GM18505 (cell line): ENCODE measurements around the gene UHMK1.
"Not testable (repeated sequence)": the region's sequence is repeated elsewhere in the genome, so short reads cannot be mapped to it uniquely, and the experiment has no call there.

Source experiments
- ATAC-seq: cut with Tn5 transposase; IDR thresholded peaks from one replicate; pipeline ENCODE4 v1.9.1; 2021; ENCODE audit not compliant: unreplicated experiment
- POLR2A ChIP-seq: IDR thresholded peaks from 4 replicates; pipeline ENCODE4 v1.6.1; 2011; ENCODE audit warnings: borderline replicate concordance; ENCODE audit not compliant: insufficient read depth, insufficient read length; ENCODE audit errors: extremely low read depth

UHMK1 gene

GRCh38 chr1:162561616-162562469, 64.2 kb downstream of the UHMK1 start, which contains the start of gene UAP1:
UAP1 (plus strand) TSS chr1:162561722; CDS start chr1:162566069, 4,347 bp downstream.
- peak; percentile 30 for ATAC-seq
- TF ChIP-seq POLR2A = peak; percentile 29

GRCh38 chr1:162562470-162562828, 64.8 kb downstream of the UHMK1 start:
- no peak for ATAC-seq

DNA sequence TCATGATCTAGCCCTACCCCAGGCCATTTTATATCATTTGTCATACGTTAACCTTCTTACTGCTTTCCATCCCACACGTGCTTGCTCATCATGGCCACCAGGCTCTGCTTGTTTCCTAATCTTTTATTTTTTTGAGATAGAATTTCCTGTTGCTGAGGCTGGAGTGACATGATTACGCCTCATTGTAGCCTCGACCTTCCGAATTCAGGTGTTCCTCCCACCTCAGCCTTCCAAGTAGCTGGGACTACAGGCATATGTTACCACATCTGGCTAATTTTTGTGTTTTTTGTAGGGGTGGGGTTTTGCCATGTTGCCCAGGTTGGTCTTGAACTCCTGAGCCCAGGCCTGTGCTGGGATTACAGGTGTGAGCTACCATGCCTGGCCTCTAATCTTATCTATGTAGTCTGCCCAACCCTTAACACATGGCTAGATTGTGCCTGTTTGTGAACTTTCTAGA, 67.2 kb downstream of the UHMK1 start:
- no peak for ATAC-seq
- no peak for TF ChIP-seq POLR2A

More at GRCh38 chr1:162562470-162562828, 64.8 kb downstream of the UHMK1 start:
- no peak for TF ChIP-seq POLR2A

GRCh38 chr1:162565460-162565859, 67.8 kb downstream of the UHMK1 start:
- no peak for TF ChIP-seq POLR2A
- ATAC-seq = no peak

- TF ChIP-seq POLR2A = no peak
- no peak for ATAC-seq
Observed at GRCh38 chr1:162566870-162567269, 69.3 kb downstream of the UHMK1 start.

GRCh38 chr1:162568802-162569201, 71.2 kb downstream of the UHMK1 start:
- no peak for ATAC-seq
- no peak for TF ChIP-seq POLR2A

- no peak for TF ChIP-seq POLR2A
- ATAC-seq = no peak
Observed at GRCh38 chr1:162570718-162571117, 73.1 kb downstream of the UHMK1 start.

- ATAC-seq = not testable (repeated sequence)
Observed at GRCh38 chr1:162571121-162571520, 73.5 kb downstream of the UHMK1 start.

- no peak for ATAC-seq
- no peak for TF ChIP-seq POLR2A
Observed at GRCh38 chr1:162571696-162572095, 74.1 kb downstream of the UHMK1 start.

GRCh38 chr1:162573136-162573535, 75.5 kb downstream of the UHMK1 start:
- ATAC-seq = no peak
- no peak for TF ChIP-seq POLR2A

DNA sequence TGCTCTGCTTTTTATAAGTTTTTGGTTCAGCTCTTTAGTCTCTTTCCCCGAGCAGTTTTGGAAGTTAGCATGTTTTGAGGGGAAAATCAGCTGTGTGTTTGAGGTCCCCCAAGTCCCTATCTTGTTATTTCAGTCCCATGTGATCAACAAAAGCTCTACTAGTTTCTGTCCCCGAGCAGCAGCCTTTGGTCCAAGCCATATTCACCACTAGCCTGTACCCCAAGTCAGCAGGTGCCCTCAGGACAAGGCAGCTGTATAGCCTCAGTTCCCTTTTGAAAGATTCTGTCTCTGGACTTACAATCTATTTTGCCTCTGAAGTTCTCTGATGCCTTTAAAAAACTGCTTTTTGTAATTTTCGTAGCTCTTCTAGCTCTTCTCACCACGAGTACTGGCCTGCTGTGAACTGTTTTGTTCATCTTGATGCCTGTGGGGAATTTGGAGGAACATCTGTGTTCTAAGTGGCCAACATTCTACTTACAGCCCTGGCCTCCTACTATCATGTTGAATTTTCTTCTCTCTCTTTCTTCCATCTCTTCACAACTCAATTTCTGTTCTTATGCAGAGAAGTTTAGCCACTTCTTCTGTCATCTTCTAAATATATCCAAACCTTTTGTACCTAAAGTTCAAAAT, 80.6 kb downstream of the UHMK1 start:
- no peak for ATAC-seq
- no peak for TF ChIP-seq POLR2A

- no peak for ATAC-seq
- no peak for TF ChIP-seq POLR2A
Observed at GRCh38 chr1:162578936-162579335, 81.3 kb downstream of the UHMK1 start.
